NCI-H1417 treated with DMSO at 0.1 percent for 48 hours (cell line): Measurements from ENCODE around the gene TBC1D2.

Source experiments
- DNase-seq: peaks from one replicate; lab custom pipeline; 2025; lab: John Stamatoyannopoulos, UW

The TBC1D2 gene

DNA sequence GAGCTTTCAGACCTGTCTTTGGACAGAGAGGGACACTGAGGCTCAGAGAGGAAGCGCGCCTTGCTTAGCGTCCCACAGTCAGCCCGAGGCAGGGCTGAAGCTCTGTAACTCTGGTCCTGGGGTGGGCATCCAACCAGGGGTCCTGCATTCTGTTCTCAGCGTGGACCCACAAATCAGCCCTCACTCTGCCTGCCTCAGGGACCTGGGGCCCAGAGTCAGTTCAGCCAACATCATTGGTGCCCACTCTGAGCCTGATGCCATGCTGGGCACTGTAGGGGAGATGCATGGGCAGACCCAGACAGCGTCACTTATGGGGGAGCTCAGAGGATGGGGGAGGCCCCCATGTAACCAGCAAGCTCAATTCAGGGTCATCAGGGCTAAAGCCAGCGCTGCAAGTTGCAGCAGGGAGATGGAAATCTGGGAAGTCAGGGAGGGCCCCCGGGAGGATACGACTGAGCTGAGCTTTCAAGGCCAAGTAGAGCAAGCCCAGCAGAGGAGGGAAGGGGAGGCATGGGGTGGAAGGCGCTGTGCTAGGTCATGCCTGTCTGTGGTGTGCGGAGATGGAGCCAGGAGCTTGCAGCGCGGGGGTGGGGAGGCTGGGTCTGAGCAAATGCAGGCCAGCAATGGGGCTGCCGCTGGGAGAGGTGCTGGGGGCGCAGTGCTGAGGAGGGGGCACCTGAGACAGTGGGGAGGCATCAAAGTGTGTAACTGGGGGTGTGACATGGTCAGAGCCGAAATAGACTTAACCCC, 84.1 kb downstream of the TBC1D2 start:
- no peak for DNase-seq

DNA sequence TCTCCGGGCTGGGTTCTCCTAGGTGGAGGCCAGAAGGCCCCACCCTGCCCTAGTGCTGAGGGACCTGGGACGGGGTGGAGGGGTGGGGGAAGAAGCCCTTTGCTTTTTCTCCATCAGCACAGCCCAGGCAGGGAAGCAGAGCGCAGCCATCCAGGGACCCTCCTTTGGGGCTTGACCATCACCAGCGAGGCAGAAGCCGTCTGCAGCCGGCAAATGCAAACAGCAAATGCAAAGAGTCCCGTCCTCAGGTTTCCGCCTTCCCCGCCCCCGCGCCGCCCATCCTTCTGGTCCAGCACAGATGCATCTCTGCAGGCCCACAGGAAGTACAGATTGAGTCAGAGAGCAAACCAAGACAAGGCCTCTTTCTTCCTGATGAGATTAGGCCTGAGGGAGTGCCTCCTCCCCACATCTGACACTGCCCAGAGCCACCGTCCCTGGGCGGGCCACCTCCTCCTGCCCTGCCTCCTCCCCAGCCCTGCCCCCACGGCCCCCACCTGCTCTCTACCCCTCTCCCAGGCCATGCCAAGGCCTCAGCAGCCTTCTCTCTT, 86.4 kb downstream of the TBC1D2 start:
- DNase-seq = no peak

DNA sequence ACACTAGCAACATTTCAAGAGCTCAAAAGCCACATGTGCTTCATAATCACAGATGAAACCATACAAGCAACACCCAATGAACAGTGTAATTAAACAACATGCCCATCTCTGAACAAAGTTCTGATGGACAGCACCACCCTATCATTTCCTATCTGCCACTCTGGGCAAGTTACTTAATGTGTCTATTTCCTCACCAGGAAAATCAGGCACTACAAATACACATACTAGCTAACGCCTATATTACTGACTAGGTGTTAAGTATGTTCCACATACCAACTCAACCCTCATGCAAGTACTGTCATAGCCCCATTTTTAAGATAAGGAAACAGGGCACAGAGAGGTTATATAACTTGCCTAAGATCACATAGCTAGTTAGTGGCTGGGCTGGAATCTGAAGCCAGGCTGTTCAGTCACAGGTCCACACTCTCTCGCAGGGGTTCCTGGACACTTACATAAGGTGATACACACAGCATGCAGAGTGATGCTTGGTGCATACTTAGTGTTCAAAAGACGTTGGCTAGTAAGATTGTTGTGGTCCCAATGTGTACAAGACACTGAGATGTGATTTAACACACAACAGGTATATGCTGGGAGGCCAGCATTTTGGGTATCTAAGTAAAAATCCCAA, 87.2 kb downstream of the TBC1D2 start:
- DNase-seq = no peak

DNA sequence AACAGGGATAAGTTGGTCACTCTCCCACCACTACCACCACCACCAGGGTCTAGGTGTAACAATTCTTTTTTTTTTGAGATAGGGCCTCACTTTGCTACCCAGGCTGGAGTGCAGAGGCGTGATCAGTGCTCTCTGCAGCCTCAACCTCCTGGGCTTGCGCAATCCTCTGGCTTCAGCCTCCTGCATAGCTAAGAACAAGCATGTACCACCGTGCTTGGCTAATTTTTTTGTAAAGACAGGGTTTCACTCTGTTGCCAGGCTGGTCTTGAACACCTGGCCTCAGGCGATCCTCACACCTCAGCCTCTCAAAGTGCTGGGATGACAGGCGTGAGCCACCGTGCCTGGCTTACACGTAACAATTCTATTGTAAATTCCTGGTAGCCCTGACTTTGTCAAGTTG, 90.5 kb downstream of the TBC1D2 start:
- no peak for DNase-seq

DNA sequence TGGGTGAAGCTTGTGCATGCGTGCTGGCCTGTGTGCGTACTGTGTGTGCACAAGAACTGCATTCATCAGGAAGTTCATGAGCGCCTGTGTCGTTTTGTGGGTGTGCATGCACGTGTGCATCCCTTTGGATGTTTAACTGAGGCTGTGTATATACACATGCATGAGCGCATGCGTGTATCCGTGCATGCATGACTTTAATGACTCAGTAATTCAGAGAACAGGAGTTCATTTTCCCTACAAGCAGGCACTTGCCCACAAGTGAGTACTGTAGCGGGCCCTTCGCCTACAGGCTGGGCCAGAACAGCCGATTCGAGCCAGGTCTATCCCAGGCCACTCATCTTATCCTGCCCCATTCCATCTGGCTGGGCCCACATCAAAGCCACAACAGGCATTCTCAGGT, 92.8 kb downstream of the TBC1D2 start:
- DNase-seq = no peak

DNA sequence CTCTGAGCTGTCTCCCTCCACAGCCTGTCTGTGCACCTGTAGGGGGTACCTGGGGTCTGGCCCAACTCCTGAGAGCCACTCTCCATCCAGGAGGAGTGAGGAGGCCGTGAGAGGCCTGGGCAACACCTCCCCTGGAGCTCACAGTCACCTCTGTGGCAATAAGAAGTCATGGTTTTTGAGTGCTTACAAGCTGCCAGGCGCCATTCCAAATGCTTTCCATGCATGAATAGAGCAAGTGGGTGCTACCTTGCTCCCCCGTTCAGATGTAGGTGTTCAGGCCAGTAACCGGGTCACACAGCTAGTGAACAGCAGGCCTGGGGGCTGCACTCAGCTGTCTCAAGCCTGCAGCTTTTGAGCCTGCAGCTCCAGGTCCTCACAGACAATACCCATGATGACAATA, 93.6 kb downstream of the TBC1D2 start:
- DNase-seq = no peak

DNA sequence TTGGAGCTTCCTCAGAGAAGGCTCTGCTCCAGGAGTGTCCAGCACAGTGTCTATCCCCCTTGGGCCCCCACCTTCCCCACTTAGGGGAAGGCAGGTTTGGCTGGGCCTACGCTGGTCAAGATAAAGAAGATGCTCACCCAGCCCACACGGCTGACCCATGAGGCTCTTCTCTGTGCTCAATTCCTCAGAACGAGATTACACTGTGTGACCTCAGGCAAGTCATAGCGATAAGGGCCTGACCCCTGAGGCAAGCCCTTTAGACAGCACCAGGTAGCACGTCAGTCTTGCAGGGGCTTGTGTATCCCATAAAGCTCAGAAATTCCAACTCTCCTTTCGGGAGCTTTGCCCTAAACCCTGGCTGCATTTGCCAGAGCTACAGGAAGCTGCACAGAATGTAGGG, 95.7 kb downstream of the TBC1D2 start:
- no peak for DNase-seq

DNA sequence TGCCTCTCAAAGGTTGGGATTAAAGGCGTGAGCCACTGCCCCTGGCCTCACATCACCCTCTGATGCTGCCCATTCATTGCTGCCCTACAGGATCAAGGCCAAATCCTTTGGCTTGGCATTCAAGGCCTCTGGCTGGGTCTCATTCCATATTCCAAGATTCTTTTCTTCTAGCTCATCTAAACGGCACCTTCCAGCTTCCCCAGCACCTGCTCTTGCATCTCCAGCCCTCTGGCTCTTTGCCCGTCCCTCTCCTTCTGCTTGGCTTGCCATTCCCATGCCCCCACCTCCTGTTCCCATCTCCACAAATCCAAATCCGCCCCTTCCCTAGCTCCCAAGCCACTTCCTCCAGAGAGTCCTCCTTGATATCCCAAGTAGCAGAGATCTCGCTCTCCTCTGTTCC, 96.1 kb downstream of the TBC1D2 start:
- DNase-seq = no peak

DNA sequence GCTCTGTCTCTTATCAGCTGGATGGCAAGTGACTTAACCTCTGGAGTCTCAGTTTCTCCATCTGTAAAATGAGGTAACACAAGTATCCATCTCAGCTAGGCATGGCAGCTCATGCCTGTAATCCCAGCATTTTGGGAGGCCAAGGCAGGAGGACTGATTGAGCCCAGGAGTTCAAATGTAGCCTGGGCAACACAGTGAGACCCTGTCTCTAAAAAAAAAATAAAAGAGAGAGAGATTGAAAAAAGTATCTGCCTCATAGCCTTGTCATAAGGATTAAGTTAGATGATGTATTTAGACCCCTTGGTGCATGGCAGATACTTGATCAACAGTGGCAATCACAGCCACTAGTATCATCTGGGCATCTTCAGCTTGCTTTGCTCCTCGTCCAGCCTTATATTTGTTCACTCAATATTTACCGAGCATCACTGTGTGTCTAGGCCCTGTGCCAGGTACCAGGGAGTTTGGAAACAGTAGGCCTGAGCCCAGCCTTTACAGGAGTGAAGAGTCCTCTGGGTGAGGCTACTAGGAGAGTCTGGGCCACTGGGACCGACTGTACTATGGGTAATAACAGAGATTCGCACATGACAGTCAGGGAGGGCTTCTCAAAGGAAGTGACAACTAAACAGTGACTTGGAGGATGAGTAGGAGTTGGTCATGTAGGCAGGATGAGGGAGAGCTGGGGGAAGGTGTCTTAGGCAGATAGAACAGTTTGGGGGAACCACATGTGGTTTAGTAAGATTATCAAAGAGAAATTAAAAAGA, 97.2 kb downstream of the TBC1D2 start:
- no peak for DNase-seq

DNA sequence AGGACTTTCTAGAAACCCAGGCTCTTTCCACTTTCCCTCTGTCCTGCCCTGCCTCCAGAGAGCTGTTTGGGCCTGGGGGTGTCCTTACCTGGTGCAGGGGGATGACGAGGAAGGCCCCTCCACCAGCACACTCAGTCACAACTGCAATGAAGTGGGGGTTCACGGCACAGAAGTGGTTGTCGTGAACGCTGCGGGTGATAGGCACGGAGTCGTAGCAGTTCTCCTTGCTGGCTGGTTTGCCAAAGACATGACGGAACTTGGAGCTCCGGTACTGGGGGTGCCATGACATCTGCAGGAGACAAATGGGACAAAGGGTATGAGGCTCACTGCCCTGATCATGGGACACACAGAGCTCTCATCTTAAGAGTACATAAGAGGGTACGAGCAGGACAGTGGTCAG, 98.1 kb downstream of the TBC1D2 start:
- no peak for DNase-seq

DNA sequence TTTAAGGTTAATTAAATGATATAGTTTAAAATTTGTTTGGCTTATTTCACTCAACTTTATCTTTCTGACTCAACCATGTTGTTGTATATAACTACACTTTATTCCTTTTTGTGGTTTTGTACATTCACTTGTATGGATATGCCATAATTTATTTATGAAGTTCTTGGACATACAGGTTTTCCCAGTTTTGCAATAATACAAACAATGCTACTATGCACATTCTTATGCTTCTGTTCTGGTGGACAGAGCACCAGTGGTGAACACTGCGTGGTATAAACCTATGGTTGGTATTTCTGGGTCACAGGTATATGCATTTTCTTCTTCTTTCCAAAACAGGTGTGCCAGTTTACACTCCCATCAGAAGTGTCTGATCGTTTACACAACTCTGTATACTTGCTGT, 100.8 kb downstream of the TBC1D2 start:
- no peak for DNase-seq

DNA sequence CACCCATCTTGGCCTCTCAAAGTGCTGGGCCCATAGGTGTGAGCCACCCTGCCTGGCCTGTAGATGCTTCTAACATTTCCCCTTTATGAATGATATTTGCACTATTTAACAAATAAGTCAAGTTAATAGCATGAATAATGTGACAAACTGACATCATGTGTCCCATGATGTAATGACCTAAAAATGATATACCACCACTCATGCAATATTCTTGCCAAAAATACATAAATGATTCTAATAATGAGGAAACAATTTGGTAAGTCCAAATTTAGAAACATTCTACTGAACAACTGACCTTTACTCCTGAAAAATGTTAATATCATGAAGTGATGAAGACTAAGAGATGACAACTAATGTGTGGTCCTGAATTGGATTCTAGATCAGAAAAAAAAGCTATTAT, 102.9 kb downstream of the TBC1D2 start:
- DNase-seq = no peak

DNA sequence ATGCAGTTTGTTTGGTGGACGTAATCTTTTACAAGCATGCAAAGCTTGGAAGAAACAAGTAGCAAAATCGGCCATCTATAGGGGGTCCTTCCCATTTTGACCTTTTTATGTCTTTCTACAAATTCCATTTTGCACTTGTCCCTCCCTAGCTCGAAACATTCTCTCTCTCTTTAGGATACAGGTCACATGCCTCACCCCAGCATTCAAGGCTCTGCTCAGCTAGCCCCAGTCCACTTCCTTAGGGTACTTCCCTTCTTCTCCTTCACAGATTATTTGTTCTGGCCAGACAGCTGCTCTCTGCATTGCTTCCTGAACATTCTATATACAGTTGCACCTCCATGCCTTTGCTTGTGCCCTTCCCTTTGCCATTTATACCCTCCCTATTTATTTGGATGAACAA, 104.7 kb downstream of the TBC1D2 start:
- no peak for DNase-seq

DNA sequence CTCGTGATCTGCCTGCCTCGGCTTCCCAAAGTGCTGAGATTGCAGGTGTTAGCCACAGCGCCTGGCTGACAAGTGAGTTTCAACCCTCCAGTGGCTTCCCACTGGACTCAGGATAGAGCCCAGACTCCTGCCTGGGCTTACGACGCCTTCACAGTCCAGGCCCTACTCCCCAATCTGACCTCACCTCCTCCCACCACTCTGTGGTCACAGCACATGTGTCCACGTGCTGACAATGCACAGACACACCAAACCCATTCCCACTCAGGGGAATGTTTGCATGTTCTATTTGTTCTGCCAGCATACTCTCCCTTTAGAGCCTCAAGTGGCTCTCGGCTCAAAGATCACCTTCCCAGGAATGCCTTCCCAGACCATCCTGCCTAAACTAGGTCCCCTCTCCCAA, 105.3 kb downstream of the TBC1D2 start:
- DNase-seq = no peak

DNA sequence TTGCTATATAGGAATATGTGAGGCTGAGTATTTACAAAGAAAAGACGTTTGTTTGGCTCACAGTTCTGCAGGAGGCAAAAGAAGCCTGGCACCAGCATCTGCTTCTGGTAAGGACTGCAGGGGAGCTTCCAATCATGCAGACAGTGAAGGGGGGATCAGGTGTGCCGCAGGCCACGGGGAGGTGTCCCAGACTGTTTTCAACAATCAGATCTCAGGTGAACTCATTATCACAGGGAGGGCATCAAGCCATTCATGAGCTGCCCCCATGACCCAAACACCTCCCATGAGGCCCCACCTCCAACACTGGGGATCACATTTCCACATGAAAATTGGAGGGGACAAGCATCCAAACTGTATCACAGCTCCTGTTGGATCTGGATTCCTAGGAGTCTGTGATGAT, 106.0 kb downstream of the TBC1D2 start:
- DNase-seq = no peak
